MCF 10A (cell line): ENCODE data around the gene SLC6A3. TPM values are rescaled to one million over a fixed set of nuclear protein-coding genes. Genes with fewer than 3 reads are reported as not detected.

Experiments used
- BruUV-seq: library from RNA; stranded (reverse); fragments of 400-500 nt; replicated peaks from 2 replicates; lab custom pipeline; 2021; lab: Mats Ljungman, UMichigan
- CTCF ChIA-PET: fragments of 300-600 bp; sonication (Branson Sonifier 250); formaldehyde crosslinking; extraction: SDS; loops from one replicate; lab custom pipeline; 2021; ENCODE audit warnings: antibody characterized with exemption, inconsistent platforms; lab: Yijun Ruan, JAX
- POLR2A ChIA-PET: fragments of 300-600, 350-650 bp; sonication (Branson Sonifier 250); formaldehyde crosslinking; extraction: SDS; loops from one replicate; lab custom pipeline; 2020; ENCODE audit warnings: antibody characterized with exemption, inconsistent platforms; lab: Yijun Ruan, JAX
- DNase-seq: peaks from one replicate; pipeline ENCODE4 v3.0.0-alpha.2; 2018; ENCODE audit not compliant: unreplicated experiment
- H3K27ac Mint-ChIP-seq: one replicate; pipeline ENCODE4 v1.8.0; 2022; ENCODE audit warnings: mild to moderate bottlenecking, low read depth, mixed read lengths; ENCODE audit not compliant: unreplicated experiment
- H3K27me3 Mint-ChIP-seq: one replicate; pipeline ENCODE4 v1.8.0; 2022; ENCODE audit warnings: mixed read lengths; ENCODE audit not compliant: insufficient read depth, unreplicated experiment
- H3K36me3 Mint-ChIP-seq: one replicate; pipeline ENCODE4 v1.8.0; 2022; ENCODE audit warnings: mild to moderate bottlenecking, moderate library complexity, mixed read lengths; ENCODE audit not compliant: insufficient read depth, unreplicated experiment
- H3K4me1 Mint-ChIP-seq: one replicate; pipeline ENCODE4 v1.8.0; 2022; ENCODE audit warnings: mixed read lengths; ENCODE audit not compliant: insufficient read depth, unreplicated experiment
- H3K4me3 Mint-ChIP-seq: one replicate; pipeline ENCODE4 v1.8.0; 2022; ENCODE audit warnings: mild to moderate bottlenecking, moderate library complexity, mixed read lengths; ENCODE audit not compliant: unreplicated experiment
- H3K9me3 Mint-ChIP-seq: one replicate; pipeline ENCODE4 v1.8.0; 2022; ENCODE audit warnings: mixed read lengths; ENCODE audit not compliant: unreplicated experiment
- intact Hi-C: fragments of 100-400 bp; cut with micrococcal nuclease; formaldehyde crosslinking; loops from 2 replicates; pipeline ENCODE4 v1.14.1; 2022
- total RNA-seq: library from RNA; stranded (reverse); gene quantifications from 2 replicates; pipeline ENCODE4 v1.2.3, GENCODE V29; 2022
- TF ChIP-seq, protein P1 (sequence below): fragments of 200-600 bp; IDR thresholded peaks from one replicate; pipeline ENCODE4 v1.8.0; 2022; ENCODE audit warnings: antibody characterized with exemption, mild to moderate bottlenecking; ENCODE audit not compliant: unreplicated experiment

Gene SLC6A3
- total RNA-seq, 1 experiment from 2014 or later = not detected

DNA sequence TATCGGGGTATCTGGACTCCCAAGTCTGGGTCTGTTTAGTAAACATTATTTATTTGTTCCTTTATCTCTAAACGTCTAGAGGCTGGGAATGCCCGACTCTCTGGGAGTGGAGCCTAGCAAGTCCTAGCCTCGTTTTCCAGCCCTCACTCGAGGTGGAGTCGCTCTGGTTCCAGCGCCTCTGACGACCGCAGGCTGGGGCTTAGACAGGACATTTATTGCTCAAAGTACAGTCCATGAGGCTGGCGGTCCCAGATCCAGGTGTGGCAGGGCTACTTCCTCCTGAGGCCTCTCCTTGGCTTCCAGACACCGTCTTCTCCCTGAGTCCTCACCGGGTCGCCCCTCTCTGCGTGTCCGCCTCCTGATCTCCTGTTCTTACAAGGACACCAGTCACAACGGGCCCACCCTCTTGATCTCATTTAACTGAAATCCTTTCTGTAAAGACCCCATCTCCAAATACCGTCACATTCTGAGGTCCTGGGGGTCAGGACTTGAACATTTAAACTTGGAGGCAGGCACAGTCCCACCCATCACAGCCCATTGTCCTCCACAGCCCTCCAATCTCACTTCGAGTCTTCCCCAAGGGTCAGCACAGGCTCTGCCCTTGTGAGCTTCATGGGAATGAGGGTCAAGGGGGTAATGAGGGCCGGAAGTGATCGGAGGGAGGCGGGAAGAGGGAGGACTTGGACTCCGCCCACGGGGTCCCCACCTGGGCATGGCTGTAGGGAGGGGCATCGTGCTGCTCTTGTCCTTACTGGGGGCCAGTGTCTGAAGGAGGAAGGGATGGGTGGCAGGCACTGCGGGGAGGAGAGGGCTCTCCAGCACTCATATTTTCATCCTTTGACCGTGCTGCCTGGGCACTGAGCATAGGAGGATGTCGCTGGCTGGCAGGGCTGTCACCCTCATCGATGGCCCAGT lies 88.1 kb downstream of the SLC6A3 start:
- ChIA-PET POLR2A (interaction anchor here (0.6 kb wide), 1 partner anchor 58 kb away, joined by 3 read pairs; no protein-coding TSS in a partner anchor), CTCF (no interaction called here)
- Mint-ChIP-seq H3K36me3 (peaks cover 5% of the 10 kb centered on the region), H3K4me3 (no peak overlapping the region), H3K9me3 (no peaks in the 10 kb centered on the region), H3K4me1 (no peaks in the 10 kb centered on the region), H3K27ac (no peak overlapping the region), H3K27me3 (peaks cover 54% of the 10 kb centered on the region)
- no peak for DNase-seq
- TF ChIP-seq, protein P1, sequence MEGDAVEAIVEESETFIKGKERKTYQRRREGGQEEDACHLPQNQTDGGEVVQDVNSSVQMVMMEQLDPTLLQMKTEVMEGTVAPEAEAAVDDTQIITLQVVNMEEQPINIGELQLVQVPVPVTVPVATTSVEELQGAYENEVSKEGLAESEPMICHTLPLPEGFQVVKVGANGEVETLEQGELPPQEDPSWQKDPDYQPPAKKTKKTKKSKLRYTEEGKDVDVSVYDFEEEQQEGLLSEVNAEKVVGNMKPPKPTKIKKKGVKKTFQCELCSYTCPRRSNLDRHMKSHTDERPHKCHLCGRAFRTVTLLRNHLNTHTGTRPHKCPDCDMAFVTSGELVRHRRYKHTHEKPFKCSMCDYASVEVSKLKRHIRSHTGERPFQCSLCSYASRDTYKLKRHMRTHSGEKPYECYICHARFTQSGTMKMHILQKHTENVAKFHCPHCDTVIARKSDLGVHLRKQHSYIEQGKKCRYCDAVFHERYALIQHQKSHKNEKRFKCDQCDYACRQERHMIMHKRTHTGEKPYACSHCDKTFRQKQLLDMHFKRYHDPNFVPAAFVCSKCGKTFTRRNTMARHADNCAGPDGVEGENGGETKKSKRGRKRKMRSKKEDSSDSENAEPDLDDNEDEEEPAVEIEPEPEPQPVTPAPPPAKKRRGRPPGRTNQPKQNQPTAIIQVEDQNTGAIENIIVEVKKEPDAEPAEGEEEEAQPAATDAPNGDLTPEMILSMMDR = no peak
- intact Hi-C loops = loop anchor here (10.0 kb wide), 1 partner anchor 288 kb away; no protein-coding TSS in a partner anchor
- BruUV-seq = no TSS peak

DNA sequence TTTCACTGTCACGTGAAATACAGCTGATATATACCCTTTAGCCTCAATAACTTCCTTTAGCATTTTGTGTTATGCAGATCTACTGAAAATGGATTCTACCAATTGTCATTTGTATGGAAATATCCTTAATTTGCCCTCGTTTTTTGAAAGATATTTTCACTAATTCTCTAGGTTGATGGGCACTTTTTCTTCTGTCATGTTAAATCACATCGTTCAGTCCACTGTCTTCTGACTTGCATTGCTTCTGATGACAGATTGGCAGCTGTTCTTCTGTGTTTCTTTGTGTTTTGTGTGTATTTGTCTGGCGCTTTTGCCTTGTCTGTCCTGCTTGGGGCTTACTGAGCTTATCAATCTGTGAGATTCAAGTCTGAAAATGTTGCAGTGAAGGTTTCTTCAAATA lies 90.7 kb downstream of the SLC6A3 start:
- POLR2A ChIA-PET = no interaction called here
- no peaks in the 10 kb centered on the region for H3K4me1 Mint-ChIP-seq
- DNase-seq = no peak

DNA sequence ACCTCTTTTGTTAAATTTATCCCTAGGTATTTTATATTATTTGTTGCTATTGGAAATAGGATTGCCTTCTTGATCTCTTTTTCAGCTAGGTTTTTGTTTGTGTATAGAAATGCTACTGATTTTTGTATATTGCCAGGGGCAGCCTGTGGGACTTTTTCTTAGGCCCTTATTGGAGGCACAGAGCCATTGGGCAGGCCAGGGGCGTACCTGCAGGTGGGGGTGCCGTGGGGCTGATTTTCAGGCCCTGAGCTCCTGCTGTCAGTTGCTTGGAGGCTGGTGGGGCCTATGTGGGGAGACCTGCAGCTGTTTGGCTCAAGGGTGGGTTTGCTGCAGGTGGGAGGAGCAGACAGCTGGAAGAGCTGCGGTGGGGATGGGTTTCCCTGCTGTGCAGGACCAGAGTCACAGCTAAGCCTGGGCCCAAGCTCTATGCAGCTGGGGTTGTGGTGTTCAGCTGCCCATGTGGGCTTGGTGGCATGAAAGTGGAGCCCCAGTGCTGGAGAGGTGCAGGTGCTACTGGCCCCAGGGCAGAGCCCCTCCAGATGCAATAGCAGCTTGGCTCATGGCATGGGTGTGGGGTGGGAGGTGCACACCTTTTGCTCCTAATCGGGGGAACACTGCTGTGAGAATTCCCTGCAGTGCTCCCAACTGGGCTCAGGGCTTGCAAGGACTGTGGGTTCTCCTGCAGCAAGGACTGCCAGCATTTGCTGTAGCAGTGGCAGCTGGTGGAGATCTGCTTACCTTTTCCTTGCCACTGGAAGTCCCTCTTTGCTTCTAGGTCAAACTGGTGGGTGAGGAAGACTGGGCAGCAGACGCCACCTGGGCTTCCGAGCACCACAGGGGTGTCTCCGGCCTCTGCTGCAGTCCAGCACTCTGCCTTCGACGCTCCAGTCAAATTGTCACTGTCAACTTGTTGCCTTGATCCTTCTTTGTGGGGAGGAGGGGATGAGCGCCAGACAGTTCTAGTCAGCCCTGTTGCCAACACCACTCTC lies 92.7 kb downstream of the SLC6A3 start:
- no peaks in the 10 kb centered on the region for H3K9me3 Mint-ChIP-seq
- ChIA-PET CTCF (interaction anchor here (0.7 to 1.1 kb wide), 2 partner anchors 11 to 101 kb away, joined by 3 read pairs; no protein-coding TSS in a partner anchor), POLR2A (no interaction called here)
- no peak for DNase-seq
- peaks cover 5% of the 10 kb centered on the region for H3K36me3 Mint-ChIP-seq
- no peak overlapping the region for H3K4me3 Mint-ChIP-seq
- intact Hi-C loops = loop anchor here (10.0 kb wide), 1 partner anchor 292 kb away; no protein-coding TSS in a partner anchor
- TF ChIP-seq, protein P1 = no peak
- no peaks in the 10 kb centered on the region for H3K4me1 Mint-ChIP-seq
- no peak overlapping the region for H3K27ac Mint-ChIP-seq
- H3K27me3 Mint-ChIP-seq = peaks cover 48% of the 10 kb centered on the region
- BruUV-seq = no TSS peak

More for the DNA sequence above, 90.7 kb downstream of the SLC6A3 start:
- BruUV-seq = no TSS peak
- Mint-ChIP-seq H3K27ac (no peak overlapping the region), H3K36me3 (peaks cover 5% of the 10 kb centered on the region), H3K27me3 (peaks cover 60% of the 10 kb centered on the region), H3K9me3 (no peaks in the 10 kb centered on the region), H3K4me3 (no peak overlapping the region)
- intact Hi-C loops = loop anchor here (10.0 kb wide), 1 partner anchor 290 kb away; no protein-coding TSS in a partner anchor
- TF ChIP-seq, protein P1 = no peak
- CTCF ChIA-PET = interaction anchor here (0.6 to 0.8 kb wide), 2 partner anchors 290 to 1166 kb away, joined by 4 to 5 read pairs; no protein-coding TSS in a partner anchor
